ENCODE measurements around the gene E2F1.

GRCh38 chr20:33727806-33728205 is 41.6 kb upstream of the E2F1 start:
- TF ChIP-seq POLR2A (IDR thresholded peaks at IDR 0.05) (no peak), CTCF (IDR thresholded peaks at IDR 0.05) (no peak)

Data from tibial nerve (tissue), 3 donors.